ENCODE results near the gene STXBP1. TPM values are rescaled to one million over a fixed set of nuclear protein-coding genes. Genes with fewer than 3 reads are reported as not detected.

The STXBP1 gene
- total RNA-seq, 1 donor: 5.7 TPM

- DNase-seq (ENCODE audit: low read depth in 2 of 3, low spot score in 2 of 3): no peak
Observed at GRCh38 chr9:127729522-127730256, 117.6 kb downstream of the STXBP1 start.

- no peak for DNase-seq (ENCODE audit: low read depth in 2 of 3, low spot score in 2 of 3)
Observed at GRCh38 chr9:127730262-127730661, 118.2 kb downstream of the STXBP1 start.

GRCh38 chr9:127730799-127731410 is 118.8 kb downstream of the STXBP1 start:
- DNase-seq (ENCODE audit: low read depth in 2 of 3, low spot score in 2 of 3): no peak

GRCh38 chr9:127731938-127732337 is 119.9 kb downstream of the STXBP1 start:
- no peak for DNase-seq (ENCODE audit: low read depth in 2 of 3, low spot score in 2 of 3)

- DNase-seq (ENCODE audit: low read depth in 2 of 3, low spot score in 2 of 3): no peak
Observed at GRCh38 chr9:127732444-127732843, 120.4 kb downstream of the STXBP1 start.

- no peak for DNase-seq (ENCODE audit: low read depth in 2 of 3, low spot score in 2 of 3)
Observed at GRCh38 chr9:127733614-127734013, 121.5 kb downstream of the STXBP1 start.

GRCh38 chr9:127734247-127734746 is 122.2 kb downstream of the STXBP1 start:
- no peak for DNase-seq (ENCODE audit: low read depth in 2 of 3, low spot score in 2 of 3)

GRCh38 chr9:127734747-127735529 is 122.9 kb downstream of the STXBP1 start, which contains the start of gene TOR2A:
TOR2A (minus strand) TSS chr9:127735294; CDS start chr9:127735270, 24 bp downstream.
- DNase-seq (ENCODE audit: low read depth in 2 of 3, low spot score in 2 of 3): peak; percentile 97 to 99 (median 98)

GRCh38 chr9:127735530-127736185 is 123.6 kb downstream of the STXBP1 start:
- DNase-seq (ENCODE audit: low read depth in 2 of 3, low spot score in 2 of 3): no peak

GRCh38 chr9:127738666-127739065 is 126.6 kb downstream of the STXBP1 start:
- DNase-seq (ENCODE audit: low read depth in 2 of 3, low spot score in 2 of 3): no peak

- no peak for DNase-seq (ENCODE audit: low read depth in 2 of 3, low spot score in 2 of 3)
Observed at GRCh38 chr9:127739614-127740330, 127.7 kb downstream of the STXBP1 start.

- DNase-seq (ENCODE audit: low read depth in 2 of 3, low spot score in 2 of 3): no peak
Observed at GRCh38 chr9:127741831-127742434, 129.9 kb downstream of the STXBP1 start.

Other genes starting within 250 kb of the STXBP1 start
- 14.5 TPM for gene SLC2A8, start 215.1 kb upstream of the STXBP1 start, total RNA-seq
- gene ZNF79, start 187.9 kb upstream of the STXBP1 start, total RNA-seq: 7.8 TPM
- 3,064 TPM for gene RPL12, start 160.9 kb upstream of the STXBP1 start, total RNA-seq
- gene LRSAM1, start 160.8 kb upstream of the STXBP1 start, total RNA-seq: 14.0 TPM
- 0.27 TPM for gene CFAP157, start 94.7 kb downstream of the STXBP1 start, total RNA-seq
- gene PTRH1, start 103.4 kb downstream of the STXBP1 start, total RNA-seq: 20.7 TPM
- under 0.01 TPM for gene TTC16, start 103.8 kb downstream of the STXBP1 start, total RNA-seq
- gene TOR2A, start 123.0 kb downstream of the STXBP1 start, total RNA-seq: 15.9 TPM
- 79.7 TPM for gene SH2D3C, start 166.4 kb downstream of the STXBP1 start, total RNA-seq
- gene CDK9, start 173.8 kb downstream of the STXBP1 start, total RNA-seq: 208 TPM
- 212 TPM for gene FPGS, start 190.6 kb downstream of the STXBP1 start, total RNA-seq
- 17.5 TPM for gene ENG, start 242.4 kb downstream of the STXBP1 start, total RNA-seq